Neural crest cell (in vitro differentiated cells): Measurements from ENCODE around the gene THSD7A. TPM values are rescaled to one million over a fixed set of nuclear protein-coding genes. Genes with fewer than 3 reads are reported as not detected.

ENCODE experiments used
- DNase-seq: peaks from one replicate; pipeline ENCODE4 v3.0.0; 2021; ENCODE audit warnings: low read depth, mixed read lengths, low spot score
- H3K27ac Mint-ChIP-seq: one replicate; pipeline ENCODE4 v1.8.0; 2021; ENCODE audit warnings: mild to moderate bottlenecking, mixed read lengths; ENCODE audit not compliant: unreplicated experiment
- H3K27me3 Mint-ChIP-seq: 2 replicates; pipeline ENCODE4 v1.8.0; 2021; ENCODE audit warnings: low read depth, mild to moderate bottlenecking, mixed read lengths
- H3K36me3 Mint-ChIP-seq: 2 replicates; pipeline ENCODE4 v1.8.0; 2021; ENCODE audit warnings: low read depth, mild to moderate bottlenecking, mixed read lengths
- H3K4me1 Mint-ChIP-seq: 2 replicates; pipeline ENCODE4 v1.8.0; 2021; ENCODE audit warnings: mixed read lengths
- H3K4me3 Mint-ChIP-seq: one replicate; pipeline ENCODE4 v1.8.0; 2021; ENCODE audit warnings: mild to moderate bottlenecking, mixed read lengths
- H3K9me3 Mint-ChIP-seq: 2 replicates; pipeline ENCODE4 v1.8.0; 2021; ENCODE audit warnings: mixed read lengths
- total RNA-seq: library from RNA; stranded (reverse); gene quantifications from 2 replicates; pipeline ENCODE4 v1.2.1, GENCODE V29; 2021
- TF ChIP-seq, protein P1 (sequence below): fragments of 200-600 bp; sonication (generic); conservative IDR thresholded peaks from 2 replicates; pipeline ENCODE4 v1.5.0; 2021; ENCODE audit warnings: antibody characterized with exemption, mild to moderate bottlenecking

Gene THSD7A
- total RNA-seq, 1 donor from 2014 or later = 4.8 TPM

GRCh38 chr7:11788568-11788967 lies 43.4 kb downstream of the THSD7A start:
- no peak for DNase-seq
- no peaks in the 10 kb centered on the region for H3K27me3 Mint-ChIP-seq

GRCh38 chr7:11787534-11787933 lies 44.5 kb downstream of the THSD7A start:
- H3K9me3 Mint-ChIP-seq = no peaks in the 10 kb centered on the region
- H3K27me3 Mint-ChIP-seq = no peaks in the 10 kb centered on the region
- DNase-seq = no peak
- no peak overlapping the region for H3K27ac Mint-ChIP-seq
- no peaks in the 10 kb centered on the region for H3K36me3 Mint-ChIP-seq
- TF ChIP-seq, protein P1, sequence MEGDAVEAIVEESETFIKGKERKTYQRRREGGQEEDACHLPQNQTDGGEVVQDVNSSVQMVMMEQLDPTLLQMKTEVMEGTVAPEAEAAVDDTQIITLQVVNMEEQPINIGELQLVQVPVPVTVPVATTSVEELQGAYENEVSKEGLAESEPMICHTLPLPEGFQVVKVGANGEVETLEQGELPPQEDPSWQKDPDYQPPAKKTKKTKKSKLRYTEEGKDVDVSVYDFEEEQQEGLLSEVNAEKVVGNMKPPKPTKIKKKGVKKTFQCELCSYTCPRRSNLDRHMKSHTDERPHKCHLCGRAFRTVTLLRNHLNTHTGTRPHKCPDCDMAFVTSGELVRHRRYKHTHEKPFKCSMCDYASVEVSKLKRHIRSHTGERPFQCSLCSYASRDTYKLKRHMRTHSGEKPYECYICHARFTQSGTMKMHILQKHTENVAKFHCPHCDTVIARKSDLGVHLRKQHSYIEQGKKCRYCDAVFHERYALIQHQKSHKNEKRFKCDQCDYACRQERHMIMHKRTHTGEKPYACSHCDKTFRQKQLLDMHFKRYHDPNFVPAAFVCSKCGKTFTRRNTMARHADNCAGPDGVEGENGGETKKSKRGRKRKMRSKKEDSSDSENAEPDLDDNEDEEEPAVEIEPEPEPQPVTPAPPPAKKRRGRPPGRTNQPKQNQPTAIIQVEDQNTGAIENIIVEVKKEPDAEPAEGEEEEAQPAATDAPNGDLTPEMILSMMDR = no peak
- H3K4me3 Mint-ChIP-seq = no peak overlapping the region
- peaks cover 5% of the 10 kb centered on the region for H3K4me1 Mint-ChIP-seq

More at GRCh38 chr7:11788568-11788967, 43.4 kb downstream of the THSD7A start:
- Mint-ChIP-seq H3K36me3 (no peaks in the 10 kb centered on the region), H3K4me3 (no peak overlapping the region), H3K4me1 (peaks cover 5% of the 10 kb centered on the region), H3K27ac (no peak overlapping the region), H3K9me3 (no peaks in the 10 kb centered on the region)
- TF ChIP-seq, protein P1 = no peak

DNA sequence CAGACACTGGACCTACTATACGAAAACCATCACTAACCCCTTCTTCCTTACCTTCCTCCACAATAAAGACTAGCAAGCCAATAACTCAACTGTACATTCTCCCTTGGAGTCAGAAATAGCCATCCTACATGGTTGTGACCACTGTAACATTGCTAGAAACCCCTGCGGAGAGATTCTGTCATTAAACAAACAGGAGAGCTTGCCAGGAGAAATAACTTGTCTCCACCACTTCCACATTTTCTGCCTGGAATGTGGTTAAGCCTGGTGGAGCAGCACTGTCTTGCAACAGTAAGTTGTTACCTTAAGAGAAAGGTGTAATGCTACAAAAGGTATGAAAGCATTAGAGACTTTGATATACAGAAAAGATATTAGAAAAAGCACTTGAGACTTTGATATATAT lies 45.8 kb downstream of the THSD7A start:
- no peak for DNase-seq
- Mint-ChIP-seq H3K27me3 (no peaks in the 10 kb centered on the region), H3K27ac (no peak overlapping the region), H3K4me3 (no peak overlapping the region), H3K4me1 (no peaks in the 10 kb centered on the region), H3K36me3 (no peaks in the 10 kb centered on the region), H3K9me3 (no peaks in the 10 kb centered on the region)
- TF ChIP-seq, protein P1 = no peak

DNA sequence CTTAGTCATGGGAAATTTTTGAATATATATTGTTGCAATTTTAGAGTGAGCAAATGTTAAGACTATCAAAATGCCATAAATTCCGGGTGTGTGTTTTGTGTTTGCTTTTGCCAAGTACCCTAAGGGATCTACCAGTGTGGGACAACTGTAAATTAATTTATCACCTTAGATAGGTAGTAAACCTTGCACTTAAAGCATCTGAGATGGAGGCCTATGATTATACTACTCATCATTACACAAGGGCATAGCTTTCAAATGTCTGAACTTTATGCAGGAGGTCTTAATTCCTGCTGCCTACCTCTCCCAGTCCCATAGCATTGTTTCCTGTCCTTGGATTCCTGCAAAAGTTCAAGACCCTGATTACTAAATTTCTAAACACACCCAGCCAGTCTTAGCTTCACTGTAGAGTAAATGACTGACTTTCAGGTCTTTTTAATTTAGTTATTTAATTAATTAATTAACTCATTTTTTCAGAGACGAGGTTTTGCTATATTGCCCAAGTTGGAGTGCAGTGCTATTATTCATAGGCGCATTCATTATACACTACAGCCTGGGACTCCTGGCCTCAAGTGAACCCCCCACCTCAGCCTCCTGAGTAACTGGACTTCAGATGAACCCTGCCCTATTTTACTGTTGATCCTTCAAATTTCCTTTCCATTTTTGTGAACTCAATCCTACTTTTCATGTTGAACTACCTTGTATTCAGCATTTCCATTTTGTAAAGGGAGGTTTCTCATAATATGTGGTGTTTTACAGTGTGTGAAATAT lies 47.0 kb downstream of the THSD7A start:
- no peak overlapping the region for H3K27ac Mint-ChIP-seq

DNA sequence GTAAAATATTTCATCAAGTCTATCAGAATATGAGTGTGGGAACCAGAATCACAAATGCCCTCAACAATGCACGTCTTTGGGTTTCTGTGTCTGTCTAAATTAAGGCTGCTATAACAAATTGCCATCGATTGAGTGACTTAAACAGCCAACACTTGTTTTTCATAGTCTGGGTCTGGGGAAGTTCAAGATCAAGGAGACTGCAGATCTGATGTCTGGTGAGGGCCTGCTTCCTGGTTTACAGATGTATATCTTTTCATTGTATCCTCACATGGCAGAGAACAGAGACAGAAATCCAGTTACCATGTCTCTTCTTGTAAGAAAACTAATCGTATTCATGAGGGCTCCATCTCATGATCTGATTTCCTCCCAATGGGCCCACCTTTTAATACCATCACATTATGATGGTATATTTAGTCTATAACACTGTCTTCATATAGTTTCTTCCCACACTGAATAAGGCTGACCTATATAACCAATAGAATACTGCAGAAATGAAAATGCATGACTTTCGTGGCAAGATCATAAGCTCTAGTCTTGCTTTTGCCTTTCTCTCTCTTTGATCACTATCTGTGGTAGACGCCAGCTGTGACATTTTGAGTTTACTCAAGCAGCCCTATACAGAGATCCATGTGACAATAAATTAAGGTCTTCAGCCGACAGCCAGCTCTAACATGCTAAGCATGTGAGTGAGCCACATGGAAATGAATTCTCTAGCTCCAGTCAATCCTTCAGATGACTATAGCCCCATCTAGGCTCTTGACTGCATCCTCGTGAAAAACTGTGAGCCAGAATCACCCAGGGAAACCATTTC lies 51.9 kb downstream of the THSD7A start:
- Mint-ChIP-seq H3K36me3 (no peaks in the 10 kb centered on the region), H3K4me3 (no peak overlapping the region), H3K27ac (peak overlapping the region; percentile 71), H3K9me3 (peaks cover 5% of the 10 kb centered on the region), H3K4me1 (no peaks in the 10 kb centered on the region), H3K27me3 (no peaks in the 10 kb centered on the region)
- TF ChIP-seq, protein P1 = no peak
- no peak for DNase-seq

More for the DNA sequence above, 47.0 kb downstream of the THSD7A start:
- Mint-ChIP-seq H3K27me3 (no peaks in the 10 kb centered on the region), H3K9me3 (peaks cover 3% of the 10 kb centered on the region), H3K4me1 (no peaks in the 10 kb centered on the region), H3K4me3 (no peak overlapping the region), H3K36me3 (no peaks in the 10 kb centered on the region)
- DNase-seq = no peak
- TF ChIP-seq, protein P1 = no peak
